Hippocampal formation (tissue), 2 donors: ENCODE results near the gene PCBD1.
"Not testable (repeated sequence)": the region's sequence is repeated elsewhere in the genome, so short reads cannot be mapped to it uniquely, and the experiment has no call there.

Source experiments
- DNase-seq, 2 donors: peaks; one replicate each; lab custom pipeline; 2025; lab: John Stamatoyannopoulos, UW

Gene PCBD1

GRCh38 chr10:70887804-70888800, at the start of gene PCBD1:
Gene PCBD1, minus strand, starts transcription at chr10:70888565. Its CDS starts 32 bp downstream, at chr10:70888533.
- DNase-seq, result peak; percentile 22 to 68

- DNase-seq, result no peak
Measured at GRCh38 chr10:70937661-70938060, 49.3 kb upstream of the PCBD1 start.

- DNase-seq, result no peak
Measured at GRCh38 chr10:70936111-70936510, 47.7 kb upstream of the PCBD1 start.

DNA sequence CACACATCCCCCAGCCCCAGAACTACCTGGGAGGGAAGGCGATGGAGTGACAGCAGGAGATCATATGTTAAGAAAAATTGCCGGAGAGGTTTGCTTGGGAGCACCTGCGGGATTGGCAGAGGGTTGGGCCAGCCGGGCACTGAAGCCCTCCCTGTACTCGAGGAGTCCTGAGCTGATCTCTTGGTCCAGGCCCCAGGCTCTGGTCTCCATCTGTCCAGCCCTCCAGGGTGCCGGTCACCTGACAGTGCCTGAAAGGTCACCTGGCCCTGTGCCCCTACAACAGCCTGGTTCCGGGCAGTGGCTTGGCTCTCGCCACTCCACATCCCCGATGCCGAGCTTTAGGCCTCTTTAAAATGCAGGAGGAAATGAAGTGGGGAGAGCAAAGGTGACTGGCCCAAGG, 47.3 kb upstream of the PCBD1 start:
- no peak for DNase-seq

GRCh38 chr10:70935125-70935625, 46.8 kb upstream of the PCBD1 start:
- no peak for DNase-seq

- DNase-seq, result no peak
Measured at GRCh38 chr10:70934701-70935100, 46.3 kb upstream of the PCBD1 start.

DNA sequence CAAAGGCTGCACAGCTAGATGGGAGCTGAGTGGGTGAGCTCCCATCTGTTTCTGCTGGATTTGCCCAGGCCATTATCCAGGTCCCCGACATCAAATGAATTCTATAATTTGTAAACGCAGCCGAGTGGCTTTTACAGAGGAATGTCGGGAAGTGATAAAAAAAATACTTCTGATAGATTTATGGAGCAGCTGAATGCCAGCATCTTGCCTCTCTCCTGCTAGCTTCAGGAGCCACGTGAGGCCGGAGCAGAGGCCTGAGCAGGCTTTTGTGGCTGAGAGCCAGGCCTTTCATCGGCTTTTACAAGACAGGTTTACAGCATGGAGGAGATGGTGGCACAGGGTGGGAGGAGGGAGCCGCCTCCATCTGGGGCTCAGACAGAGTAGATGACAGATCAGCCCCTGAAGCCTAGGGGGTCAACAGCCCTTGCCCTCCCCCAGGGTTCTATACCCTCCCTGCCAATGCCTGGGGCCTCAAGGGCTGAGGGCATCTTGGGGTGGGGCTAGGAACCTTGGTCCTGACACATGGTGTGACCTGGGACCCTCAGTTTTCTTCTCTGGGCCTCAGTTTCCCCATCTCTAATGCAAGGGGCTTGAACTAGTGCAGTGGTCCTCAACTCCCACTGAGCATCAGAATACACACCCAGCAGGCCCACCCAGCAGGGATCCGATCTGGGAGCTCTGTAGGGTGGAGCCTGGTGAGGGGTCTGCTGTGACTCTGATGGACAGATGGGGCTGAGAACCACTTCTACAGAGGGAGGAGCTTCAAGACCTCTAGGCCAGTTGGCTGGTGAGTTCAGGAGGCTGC, 44.2 kb upstream of the PCBD1 start:
- no peak for DNase-seq

GRCh38 chr10:70931168-70931815, 42.9 kb upstream of the PCBD1 start:
- no peak for DNase-seq

GRCh38 chr10:70930263-70931000, 42.1 kb upstream of the PCBD1 start:
- no peak for DNase-seq

- DNase-seq, result no peak
Measured at GRCh38 chr10:70928140-70928539, 39.8 kb upstream of the PCBD1 start.

GRCh38 chr10:70927189-70927943, 39.0 kb upstream of the PCBD1 start:
- DNase-seq, result no peak

- DNase-seq, result no peak
Measured at GRCh38 chr10:70926226-70927000, 38.0 kb upstream of the PCBD1 start.

GRCh38 chr10:70925377-70926225, 37.2 kb upstream of the PCBD1 start:
- DNase-seq, result peak in 1 of 2 donors; percentile 28

DNA sequence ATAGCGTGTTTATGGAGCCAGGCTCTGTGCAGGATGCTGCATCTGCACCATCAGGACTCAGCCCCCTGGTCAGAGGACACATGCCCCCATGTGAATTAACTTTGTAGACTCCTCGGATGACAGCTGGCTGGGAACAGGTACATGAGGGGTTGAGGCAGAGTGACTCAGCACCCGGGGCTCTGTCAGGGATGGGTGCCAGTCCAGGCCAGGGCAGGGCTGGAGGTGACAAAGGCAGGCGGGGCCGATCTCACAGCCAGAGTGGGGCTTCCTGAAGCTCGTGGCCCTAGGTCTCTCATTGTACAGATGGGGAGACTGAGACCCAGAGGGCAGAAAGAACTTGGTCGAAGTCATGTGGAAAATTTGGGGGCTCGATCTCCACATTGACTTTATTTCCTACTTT, 35.3 kb upstream of the PCBD1 start:
- DNase-seq, result no peak

DNA sequence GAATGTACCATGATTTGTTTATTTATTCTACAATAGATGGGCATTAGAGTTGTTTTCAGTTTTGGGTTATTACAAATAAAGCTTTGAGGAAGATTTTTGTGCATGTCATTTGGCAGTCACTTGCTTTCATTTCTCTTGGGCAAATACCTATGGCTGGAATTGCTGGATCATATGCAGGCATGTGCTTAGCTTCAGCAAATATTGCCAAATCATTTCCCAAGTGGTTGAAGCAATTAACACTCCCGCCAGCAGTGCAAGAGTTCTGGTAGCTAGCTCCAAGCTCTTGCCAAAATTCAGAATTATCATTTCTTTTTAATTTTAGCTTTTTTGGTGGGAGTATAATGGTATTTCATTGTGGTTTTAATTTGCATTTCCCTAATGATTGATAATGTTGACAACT, 32.9 kb upstream of the PCBD1 start:
- DNase-seq, result no peak

DNA sequence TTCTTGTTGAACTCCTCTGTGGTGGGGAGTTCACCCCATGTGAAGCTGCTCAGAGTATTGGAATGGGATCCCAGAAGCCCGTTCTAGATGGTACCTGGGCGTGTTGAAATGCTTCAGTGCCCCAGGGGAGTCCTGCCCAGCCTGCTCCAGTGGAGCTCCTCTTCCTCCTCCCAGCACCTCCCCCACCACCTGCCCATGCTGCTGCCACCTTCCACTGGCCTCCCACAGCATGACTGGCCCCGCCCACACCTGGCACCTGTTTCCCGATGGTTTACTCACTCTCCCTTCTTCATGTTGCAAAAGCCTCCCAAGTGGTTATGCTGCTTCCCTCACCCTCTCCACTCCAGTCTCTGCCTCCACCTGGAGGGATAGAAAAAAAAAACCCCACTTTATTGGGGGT, 32.2 kb upstream of the PCBD1 start:
- no peak for DNase-seq

DNA sequence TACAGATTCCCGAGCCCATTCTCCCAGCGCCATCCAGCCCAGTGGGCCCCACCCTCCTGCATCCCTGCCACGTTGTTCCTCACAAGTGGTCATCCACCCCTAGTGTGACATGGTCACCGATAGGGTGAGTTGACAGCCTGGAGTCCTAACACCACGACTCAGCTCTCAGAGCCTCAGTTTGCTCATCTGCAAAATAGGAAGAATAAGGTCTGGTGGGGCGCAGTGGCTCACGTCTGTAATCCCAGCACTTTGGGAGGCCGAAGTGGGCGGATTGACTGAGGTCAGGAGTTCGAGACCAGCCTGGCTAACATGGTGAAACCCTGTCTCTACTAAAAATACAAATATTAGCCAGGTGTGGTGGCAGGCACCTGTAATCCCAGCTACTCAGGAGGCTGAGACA, 31.5 kb upstream of the PCBD1 start:
- not testable (repeated sequence) for DNase-seq

DNA sequence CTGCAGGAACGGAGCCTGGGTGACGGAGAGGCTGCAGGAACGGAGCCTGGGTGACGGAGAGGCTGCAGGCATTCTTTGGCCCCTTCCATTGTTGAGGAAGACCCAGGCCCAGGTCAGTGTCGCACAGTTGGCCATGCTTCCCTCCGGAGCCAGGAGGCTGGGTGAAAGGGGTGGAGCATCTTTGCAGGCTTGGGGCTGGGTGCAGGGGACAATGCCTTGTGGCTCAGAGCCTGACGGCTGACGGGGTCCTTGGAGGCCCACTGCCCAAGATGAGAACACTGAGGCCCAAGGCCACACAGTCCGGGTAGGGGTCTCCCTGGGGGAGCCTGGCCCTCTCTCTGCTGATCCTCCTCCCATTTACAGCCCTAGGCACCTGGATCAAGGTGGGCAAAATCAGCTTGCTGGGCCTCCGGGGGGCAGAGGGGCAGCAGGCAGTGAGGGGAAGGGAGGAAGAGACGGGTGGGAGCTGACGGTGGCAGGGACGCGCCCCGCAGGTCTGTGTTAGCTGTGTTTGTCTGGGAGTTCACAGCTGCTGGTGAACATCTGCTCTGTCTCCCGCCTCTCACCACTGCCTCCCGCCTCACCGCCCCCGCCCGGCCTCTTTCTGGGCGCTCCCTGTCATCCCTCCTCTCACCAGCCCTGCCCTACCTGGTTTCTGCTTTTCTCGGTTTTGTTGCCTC, 30.6 kb upstream of the PCBD1 start:
- no peak for DNase-seq
